Measurements from ENCODE around the gene FANCC.

GRCh38 chr9:95342571-95342970 lies 25.1 kb upstream of the FANCC start:
- TF ChIP-seq CTCF (IDR thresholded peaks at IDR 0.05) = no peak
- TF ChIP-seq POLR2AphosphoS5 (IDR thresholded peaks at IDR 0.05) = no peak
- TF ChIP-seq POLR2A (IDR thresholded peaks at IDR 0.05) = no peak
